ENCODE data around the gene FMO2. TPM values are rescaled to one million over a fixed set of nuclear protein-coding genes. Genes with fewer than 3 reads are reported as not detected.

The FMO2 gene
- total and polyA plus RNA-seq, 10 of the 15 experiments (the other 5 are each of a cell fraction or from before 2014, with no cell fraction given) = not detected

GRCh38 chr1:171219346-171220080 is 34.4 kb downstream of the FMO2 start:
- 6% methylated on average over 2 of the region's 2 CpGs for WGBS (ENCODE audit: insufficient coverage, insufficient replicate concordance, low lambda C conversion rate, missing lambda C conversion rate)
- no peak overlapping the region for H2AFZ ChIP-seq (ENCODE audit: control insufficient read depth, low read depth, low read length)
- H3K27ac ChIP-seq (ENCODE audit: control insufficient read depth, insufficient read depth) = no peak overlapping the region
- H4K20me1 ChIP-seq (ENCODE audit: control insufficient read depth, insufficient read depth) = no peaks in the 10 kb centered on the region
- H3K36me3 ChIP-seq (ENCODE audit: control insufficient read depth in 2 of 2, insufficient read depth in 2 of 2, low read length in 1 of 2) = no peaks in the 10 kb centered on the region
- H3K79me2 ChIP-seq (ENCODE audit: control insufficient read depth, insufficient read depth, low read length) = no peaks in the 10 kb centered on the region
- no peaks in the 10 kb centered on the region for H3K9me3 ChIP-seq (replicated peaks; ENCODE audit: control insufficient read depth, insufficient read depth, low read length)
- in situ Hi-C loops (cut with MboI) (no loop called here), intact Hi-C loops (cut with micrococcal nuclease; ENCODE audit: unreplicated experiment) (no loop called here)
- H3K4me2 ChIP-seq (ENCODE audit: control insufficient read depth, insufficient read depth) = no peak overlapping the region
- DNase-seq (ENCODE audit: low read depth, low spot score) (no peak), ATAC-seq (no peak), FAIRE-seq (no peak)
- ChIA-PET SMC1A (ENCODE audit: uncharacterized antibody, unreplicated experiment) (no interaction called here), CTCF (no interaction called here), POLR2A (no interaction called here), RAD21 (ENCODE audit: unreplicated experiment) (no interaction called here)
- no peaks in the 10 kb centered on the region for H3K27me3 ChIP-seq (replicated peaks in 1 of 2; ENCODE audit: control insufficient read depth in 2 of 2, insufficient read depth in 2 of 2, low read length in 1 of 2)
- no peak for TF ChIP-seq MEF2B (IDR thresholded peaks at IDR 0.05; ENCODE audit: partially characterized antibody, poor library complexity, severe bottlenecking)
- TF ChIP-seq NFIC (IDR thresholded peaks at IDR 0.05; ENCODE audit: low read depth, low read length) = no peak
- no peak for TF ChIP-seq RBBP5 (conservative IDR thresholded peaks at IDR 0.05)
- TF ChIP-seq RFX5 (IDR thresholded peaks at IDR 0.05; ENCODE audit: low read depth, low read length) = no peak
- no peak for TF ChIP-seq E2F4 (IDR thresholded peaks at IDR 0.05; ENCODE audit: low read depth, low read length)
- TF ChIP-seq NRF1 (conservative IDR thresholded peaks at IDR 0.05; ENCODE audit: low read depth, low read length) = no peak
- no peak for TF ChIP-seq STAT3 (IDR thresholded peaks at IDR 0.05; ENCODE audit: low read depth, low read length)
- TF ChIP-seq SRF (IDR thresholded peaks at IDR 0.05; ENCODE audit: low read depth in 2 of 2, low read length in 2 of 2) = no peak
- no peak for TF ChIP-seq ZSCAN29 (IDR thresholded peaks at IDR 0.05)
- TF ChIP-seq BRCA1 (IDR thresholded peaks at IDR 0.05; ENCODE audit: low read depth, low read length) = no peak
- no peak for TF ChIP-seq FOS (IDR thresholded peaks at IDR 0.05; ENCODE audit: borderline replicate concordance, extremely low read depth, insufficient read length)
- no peak for TF ChIP-seq NBN (IDR thresholded peaks at IDR 0.05)
- TF ChIP-seq IKZF2 (IDR thresholded peaks at IDR 0.05) = no peak
- TF ChIP-seq ZZZ3 (IDR thresholded peaks at IDR 0.05; ENCODE audit: control insufficient read depth, insufficient read length, low read depth) = no peak
- TF ChIP-seq KDM1A (IDR thresholded peaks at IDR 0.05; ENCODE audit: borderline replicate concordance) = no peak
- TF ChIP-seq MXI1 (IDR thresholded peaks at IDR 0.05; ENCODE audit: low read depth, low read length) = no peak
- no peaks in the 10 kb centered on the region for H3K4me1 ChIP-seq (ENCODE audit: control insufficient read depth, insufficient read depth, low read length)
- no TSS peak for BruUV-seq (replicated peaks)
- no peak overlapping the region for H3K9ac ChIP-seq (ENCODE audit: control insufficient read depth, insufficient read depth, low read length)
- H3K4me3 ChIP-seq = no peak overlapping the region

Data from GM12878 (cell line).